GM13977 (cell line): ENCODE measurements around the gene CLNK.

Source experiments
- DNase-seq: peaks from one replicate; pipeline ENCODE4 v3.0.0; 2012; ENCODE audit warnings: low spot score
- CTCF ChIP-seq: IDR thresholded peaks from 2 replicates; pipeline ENCODE4 v1.5.1; 2012; ENCODE audit warnings: mild to moderate bottlenecking, control low read depth; ENCODE audit not compliant: insufficient read depth; ENCODE audit errors: extremely low read depth, missing control alignments
- in situ Hi-C: fragments of 300-500 bp; cut with MboI; formaldehyde crosslinking; loops from one replicate; pipeline ENCODE4 v1.12.0; 2022; ENCODE audit warnings: low sequenced_read_pairs, low pct_unique_long_range_greater_than_20kb, mixed read lengths, inconsistent platforms; ENCODE audit not compliant: unreplicated experiment

Gene CLNK

DNA sequence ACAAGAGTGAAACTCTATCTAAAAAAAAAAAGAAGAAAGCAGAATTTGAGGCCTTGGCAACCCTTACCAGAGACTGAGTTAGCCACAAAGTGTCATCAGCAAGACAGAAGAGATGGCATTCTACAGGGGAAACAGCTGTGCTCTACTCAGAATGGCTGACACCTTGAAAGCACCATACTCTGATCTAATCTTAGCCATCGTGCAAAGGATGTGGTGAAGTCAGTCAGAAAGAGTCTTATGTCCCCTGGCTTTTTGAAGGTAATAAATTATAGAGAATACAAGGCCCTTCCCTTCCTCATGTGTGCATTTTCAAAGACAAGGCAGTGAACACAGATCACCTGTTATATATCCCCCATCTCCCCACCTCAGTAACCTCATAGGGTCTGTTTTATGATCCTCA, 13.2 kb downstream of the CLNK start:
- peak; percentile 43 for DNase-seq
- no peak for TF ChIP-seq CTCF
- in situ Hi-C loops = no loop called here

DNA sequence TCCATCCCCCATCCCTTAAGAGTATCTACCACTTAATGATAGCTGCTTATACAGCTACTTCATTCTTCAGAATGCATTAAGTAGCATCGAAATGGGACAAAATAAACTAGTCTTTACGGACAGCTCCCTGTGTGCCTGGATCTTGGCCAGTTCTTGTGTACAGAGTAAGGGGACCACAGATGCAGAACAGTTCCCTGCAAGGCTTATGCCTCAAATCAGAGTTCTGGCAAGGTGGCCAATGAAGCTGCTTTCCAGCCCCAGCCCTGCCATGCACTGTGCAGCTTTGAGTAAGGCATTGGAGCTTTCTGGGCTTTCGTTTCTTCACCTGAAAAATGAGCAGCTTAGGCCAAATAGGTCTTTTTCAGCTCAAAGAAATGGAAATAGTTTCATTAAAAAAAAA, 14.2 kb downstream of the CLNK start:
- no peak for TF ChIP-seq CTCF
- DNase-seq = no peak
- in situ Hi-C loops = no loop called here

GRCh38 chr4:10667701-10668326, 16.8 kb downstream of the CLNK start:
- in situ Hi-C loops = no loop called here
- TF ChIP-seq CTCF = no peak
- no peak for DNase-seq

GRCh38 chr4:10666616-10667015, 18.0 kb downstream of the CLNK start:
- in situ Hi-C loops = no loop called here
- DNase-seq = no peak
- TF ChIP-seq CTCF = no peak

- DNase-seq = no peak
- in situ Hi-C loops = no loop called here
- TF ChIP-seq CTCF = no peak
Measured at GRCh38 chr4:10664408-10664807, 20.2 kb downstream of the CLNK start.

DNA sequence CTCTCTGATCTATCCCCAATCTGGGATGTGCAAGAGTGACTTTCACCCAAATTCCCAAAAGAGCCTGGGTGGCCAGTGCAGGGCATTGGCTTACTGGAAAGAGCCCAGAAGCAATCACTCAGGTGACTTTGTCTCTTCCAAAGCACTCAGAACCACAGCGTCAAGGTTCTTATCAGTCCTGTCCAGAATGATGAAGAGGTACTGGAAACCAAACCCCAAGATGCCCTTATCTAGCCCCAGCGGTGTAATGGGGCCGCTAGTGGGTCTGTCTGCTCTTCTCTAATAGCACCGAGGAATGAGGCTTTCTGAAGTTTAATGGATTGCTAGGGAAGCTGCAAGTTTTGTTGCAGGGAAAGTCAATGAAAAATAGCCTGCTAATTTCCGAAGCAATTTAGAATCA, 21.6 kb downstream of the CLNK start:
- TF ChIP-seq CTCF = no peak
- in situ Hi-C loops = no loop called here
- no peak for DNase-seq

GRCh38 chr4:10661047-10661446, 23.5 kb downstream of the CLNK start:
- DNase-seq = no peak
- in situ Hi-C loops = no loop called here
- TF ChIP-seq CTCF = no peak
